DOHH2 (cell line): ENCODE results near the gene LRP1-AS.

ENCODE experiments used
- CTCF ChIP-seq: fragments of 200-600 bp; sonication (generic); IDR thresholded peaks from one replicate; pipeline ENCODE4 v1.5.1; 2014; ENCODE audit warnings: antibody characterized with exemption, mild to moderate bottlenecking, low read depth, low read length; ENCODE audit not compliant: poor library complexity, severe bottlenecking
- EZH2phosphoT487 ChIP-seq: fragments of 200-600 bp; sonication (generic); IDR thresholded peaks from 2 replicates; pipeline ENCODE4 v1.6.1; 2017; ENCODE audit warnings: borderline replicate concordance, mild to moderate bottlenecking, antibody characterized with exemption, low read length, moderate library complexity, mixed read lengths

DNA sequence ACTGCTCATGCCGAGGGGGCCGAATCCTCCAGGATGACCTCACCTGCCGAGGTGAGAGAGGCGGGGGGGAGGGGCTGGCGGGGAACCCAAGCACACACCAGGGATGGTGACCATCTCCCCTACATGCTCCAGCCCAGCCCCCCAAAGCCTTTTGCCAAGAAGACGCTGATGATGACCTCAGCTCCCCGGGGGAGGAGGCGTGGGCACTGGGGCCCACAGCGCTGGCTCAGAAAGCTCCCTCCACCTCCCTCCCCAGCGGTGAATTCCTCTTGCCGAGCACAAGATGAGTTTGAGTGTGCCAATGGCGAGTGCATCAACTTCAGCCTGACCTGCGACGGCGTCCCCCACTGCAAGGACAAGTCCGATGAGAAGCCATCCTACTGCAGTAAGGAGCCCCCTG is 45.5 kb upstream of the LRP1-AS start:
- no peak for TF ChIP-seq CTCF
- no peak for TF ChIP-seq EZH2phosphoT487
